Activated CD8-positive, alpha-beta memory T cell treated with anti-CD3 and anti-CD28 coated beads for 24 hours (primary cell): ENCODE results near the gene GRK1.
"Not testable (repeated sequence)": the region's sequence is repeated elsewhere in the genome, so short reads cannot be mapped to it uniquely, and the experiment has no call there.

Experiments used
- DNase-seq: peaks from one replicate; pipeline ENCODE4 v3.0.0-alpha.2; 2020

The GRK1 gene

GRCh38 chr13:113666951-113667701 is at the start of gene GRK1:
Gene GRK1 (plus strand): TSS chr13:113667219. CDS start chr13:113667387, 168 bp downstream.
- DNase-seq = no peak

- no peak for DNase-seq
Measured at GRCh38 chr13:113617961-113618360, 49.1 kb upstream of the GRK1 start.

GRCh38 chr13:113618455-113618854 is 48.6 kb upstream of the GRK1 start:
- no peak for DNase-seq

DNA sequence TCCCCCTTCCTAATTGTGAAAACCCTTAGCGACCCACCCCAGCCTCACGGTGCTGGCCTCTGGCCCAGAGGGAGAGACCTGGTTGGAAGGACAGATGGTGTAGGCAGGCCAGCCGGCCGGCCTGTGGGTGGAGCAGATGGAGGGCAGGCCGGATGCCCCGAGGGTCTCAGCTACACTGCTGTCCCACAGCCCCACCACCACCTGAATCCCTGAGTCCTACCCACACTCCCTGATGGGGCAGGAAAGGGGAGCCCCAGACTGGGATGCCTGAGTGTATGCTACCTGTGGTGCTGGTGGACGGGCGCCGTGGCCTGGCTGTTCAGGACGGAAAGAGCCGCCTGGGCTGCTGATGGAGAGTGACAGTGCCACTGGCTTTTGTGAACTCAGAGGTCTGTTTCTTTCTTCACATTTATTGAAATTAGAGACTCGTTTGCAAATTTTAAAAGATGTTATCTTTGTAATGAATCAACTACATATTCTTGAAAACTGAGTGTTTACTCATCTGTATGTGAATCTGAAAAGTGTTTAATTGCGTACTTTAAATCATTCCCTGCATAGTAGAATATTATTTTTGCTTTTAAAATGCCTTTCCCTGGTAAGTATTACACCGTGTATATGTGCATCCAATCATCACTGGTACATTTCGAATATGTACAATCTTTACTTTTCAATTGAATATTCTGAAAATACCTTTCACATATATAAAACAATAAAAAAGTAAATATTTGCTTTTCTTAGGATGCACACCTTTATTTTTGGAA is 46.8 kb upstream of the GRK1 start:
- no peak for DNase-seq

DNA sequence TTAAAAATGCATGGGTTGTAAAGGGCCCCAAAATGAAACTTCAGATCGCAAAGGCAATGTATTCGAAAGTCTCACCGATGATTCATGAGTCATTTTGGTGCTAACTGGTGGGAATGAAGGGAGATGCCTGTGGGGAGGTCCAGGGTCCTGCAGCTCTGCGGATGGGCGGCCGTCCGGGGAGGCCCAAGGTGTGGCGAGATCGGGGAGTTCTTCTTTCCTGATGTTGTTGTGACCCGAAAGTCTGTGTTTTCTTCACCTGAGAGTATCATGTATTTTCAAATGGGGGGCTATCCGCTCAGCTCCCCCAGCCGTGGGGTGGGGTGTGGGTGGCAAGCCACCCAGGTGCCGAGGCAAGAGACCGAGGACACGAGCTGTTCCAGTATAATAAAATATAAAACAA is 46.0 kb upstream of the GRK1 start:
- no peak for DNase-seq

DNA sequence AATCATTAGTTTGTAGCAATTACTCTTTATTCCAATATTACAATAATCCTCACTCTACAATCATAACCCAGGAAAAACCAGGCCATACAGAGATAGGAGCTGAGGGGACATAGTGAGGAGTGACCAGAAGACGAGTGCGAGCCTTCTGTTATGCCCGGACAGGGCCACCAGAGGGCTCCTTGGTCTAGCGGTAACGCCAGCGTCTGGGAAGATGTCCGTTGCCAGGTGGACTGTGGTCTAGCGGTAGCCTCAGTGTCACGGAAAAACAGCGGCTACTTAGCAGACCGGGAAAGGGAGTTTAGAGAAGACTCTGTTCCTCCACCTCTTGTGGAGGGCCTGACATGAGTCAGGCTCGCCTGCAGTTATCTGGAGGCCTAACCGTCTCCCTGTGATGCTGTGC is 45.5 kb upstream of the GRK1 start:
- not testable (repeated sequence) for DNase-seq

- DNase-seq = not testable (repeated sequence)
Measured at GRCh38 chr13:113621986-113622550, 45.0 kb upstream of the GRK1 start.

- DNase-seq = no peak
Measured at GRCh38 chr13:113622791-113623490, 44.1 kb upstream of the GRK1 start.

DNA sequence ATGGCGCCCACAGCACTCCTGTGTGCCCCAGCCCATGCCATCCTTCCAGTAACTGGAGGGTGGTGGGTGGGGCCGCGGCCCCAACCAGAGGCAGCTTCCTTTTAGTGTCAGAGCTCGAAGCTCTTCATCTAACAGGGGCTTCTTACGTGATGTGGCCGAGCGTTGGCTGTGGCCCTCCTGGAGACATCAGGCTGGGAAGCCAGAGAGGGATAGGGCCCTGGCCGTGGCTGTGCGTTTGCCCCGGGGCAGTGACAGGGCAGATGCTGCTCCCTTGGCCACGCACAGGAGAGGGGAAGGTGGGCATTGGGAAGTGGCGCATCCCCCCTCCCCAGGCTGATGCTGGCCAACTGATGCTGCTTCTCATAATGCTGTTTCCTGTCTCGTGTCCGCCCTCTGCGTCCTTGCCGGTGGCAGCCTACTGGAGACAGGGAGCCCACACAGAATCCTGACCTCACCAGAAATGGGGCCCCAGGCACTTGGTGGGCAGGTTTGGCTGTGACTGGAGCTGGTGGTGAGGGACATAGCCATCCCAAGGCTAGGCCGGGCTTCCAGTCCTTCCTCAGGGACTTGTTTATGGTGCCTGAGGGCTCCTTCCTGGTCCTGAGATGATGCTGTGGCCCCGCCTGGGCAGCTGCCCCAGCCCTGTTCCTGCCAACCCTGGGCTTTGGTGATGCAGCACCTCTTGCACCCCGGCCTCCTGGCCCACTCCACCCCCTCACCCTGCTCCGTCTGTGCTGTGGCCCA is 43.4 kb upstream of the GRK1 start:
- DNase-seq = no peak

DNA sequence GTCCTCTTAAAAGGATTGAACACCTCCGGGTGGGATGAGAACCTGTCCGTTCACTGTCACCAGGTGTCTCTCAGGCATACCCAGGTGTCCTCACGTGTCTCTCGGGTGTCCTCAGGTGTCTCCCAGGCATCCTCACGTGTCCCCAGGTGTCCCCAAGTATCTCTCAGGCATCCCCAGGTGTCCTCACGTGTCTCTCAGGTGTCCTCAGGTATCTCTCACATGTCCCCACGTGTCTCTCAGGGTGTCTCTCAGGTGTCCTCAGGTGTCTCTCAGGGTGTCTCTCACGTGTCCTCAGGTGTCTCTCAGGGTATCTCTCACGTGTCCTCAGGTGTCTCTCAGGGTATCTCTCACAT is 42.8 kb upstream of the GRK1 start:
- no peak for DNase-seq

GRCh38 chr13:113624640-113625304 is 42.2 kb upstream of the GRK1 start:
- not testable (repeated sequence) for DNase-seq

- DNase-seq = no peak
Measured at GRCh38 chr13:113625965-113626721, 40.9 kb upstream of the GRK1 start.

DNA sequence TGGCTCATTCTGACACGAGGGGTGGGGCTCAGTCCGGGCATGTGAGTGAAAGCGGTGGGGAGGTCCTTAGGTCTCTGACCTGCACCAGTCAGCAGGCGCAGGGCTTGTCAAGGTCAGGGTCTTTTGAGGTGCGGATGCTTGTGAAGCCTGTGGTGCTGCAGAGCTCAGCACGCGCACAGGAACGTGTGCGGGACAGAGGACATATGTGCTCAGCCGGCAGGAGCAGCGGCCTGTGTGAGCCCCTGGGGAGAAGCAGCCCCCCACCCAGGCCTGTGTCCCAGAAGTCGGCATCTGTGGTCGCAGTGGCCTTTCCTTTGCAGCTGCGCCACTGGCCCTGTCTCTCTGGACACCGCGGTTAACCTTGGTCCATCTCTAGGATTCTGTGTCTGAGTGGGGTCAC is 39.9 kb upstream of the GRK1 start:
- DNase-seq = no peak

GRCh38 chr13:113628291-113629270 is 38.4 kb upstream of the GRK1 start:
- no peak for DNase-seq

DNA sequence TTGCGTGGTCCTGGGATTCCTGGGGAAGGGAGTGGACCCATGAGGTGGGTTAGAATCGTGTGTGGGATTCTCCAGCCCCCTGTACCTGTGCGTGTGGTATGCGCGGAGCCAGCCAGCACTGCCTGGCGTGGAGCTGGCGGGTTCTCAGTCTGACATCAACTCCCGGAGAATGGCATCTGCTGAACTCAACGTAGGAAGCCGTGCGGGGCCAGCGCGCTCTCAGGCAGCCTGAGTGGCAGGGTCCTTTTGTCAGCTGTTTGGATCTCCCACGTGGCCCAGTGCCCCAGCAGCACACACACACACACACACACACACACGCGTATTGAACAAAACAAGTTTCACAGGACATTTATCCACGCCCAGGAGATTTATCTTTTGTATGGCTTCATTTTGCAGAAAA is 37.2 kb upstream of the GRK1 start:
- no peak for DNase-seq

- DNase-seq = no peak
Measured at GRCh38 chr13:113630296-113630695, 36.7 kb upstream of the GRK1 start.

GRCh38 chr13:113630804-113631203 is 36.2 kb upstream of the GRK1 start:
- no peak for DNase-seq

DNA sequence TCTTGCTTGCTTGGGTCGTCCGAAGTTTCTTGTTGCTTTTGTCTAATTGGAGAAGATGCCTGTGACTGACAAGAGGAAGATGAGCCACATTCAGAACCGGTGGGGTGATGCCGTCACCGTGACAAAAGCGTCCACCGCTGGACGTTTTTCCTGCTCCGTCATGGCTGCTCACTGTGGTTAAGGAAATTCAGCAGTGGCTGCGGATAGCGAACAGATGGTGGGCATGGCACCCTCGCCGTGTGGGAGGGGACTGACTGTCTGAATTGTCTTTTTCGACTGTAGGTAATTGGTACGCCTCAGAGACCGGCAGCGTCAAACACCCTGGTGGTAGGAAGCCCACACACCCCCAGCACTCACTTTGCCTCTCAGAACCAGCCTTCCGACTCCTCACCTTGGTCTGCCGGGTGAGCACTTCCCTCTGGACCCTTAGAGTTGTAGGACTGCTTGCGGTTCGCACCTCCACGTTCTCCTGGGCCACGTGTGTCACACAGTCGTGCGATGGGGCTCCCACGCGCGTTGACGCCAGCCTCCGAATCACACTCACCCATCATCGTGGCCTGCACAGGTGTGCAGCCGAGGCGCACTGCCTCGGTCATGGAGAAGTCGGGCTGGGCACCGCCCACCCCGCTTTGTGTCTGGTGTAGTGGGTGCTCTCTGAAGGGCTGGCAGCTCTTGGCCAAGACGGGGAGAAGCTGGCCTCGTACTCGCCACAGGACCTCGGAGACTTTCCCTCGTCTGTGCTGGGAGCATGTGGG is 35.5 kb upstream of the GRK1 start:
- no peak for DNase-seq
